DMS53 treated with DMSO at 0.1 percent for 48 hours (cell line): ENCODE results near the gene HAX1.
"Not testable (repeated sequence)": the region's sequence is repeated elsewhere in the genome, so short reads cannot be mapped to it uniquely, and the experiment has no call there.

Experiments used
- DNase-seq: peaks from one replicate; lab custom pipeline; 2025; ENCODE audit not compliant: unreplicated experiment; lab: John Stamatoyannopoulos, UW

The HAX1 gene

GRCh38 chr1:154272217-154272998 lies at the start of gene HAX1:
Gene HAX1, plus strand, starts transcription at chr1:154272629. Its CDS starts 95 bp downstream, at chr1:154272724.
- peak; percentile 79 for DNase-seq

- no peak for DNase-seq
Measured at GRCh38 chr1:154222918-154223317, 49.5 kb upstream of the HAX1 start.

GRCh38 chr1:154223621-154224020 lies 48.8 kb upstream of the HAX1 start:
- DNase-seq: no peak

- DNase-seq: no peak
Measured at GRCh38 chr1:154225370-154225769, 47.1 kb upstream of the HAX1 start.

GRCh38 chr1:154231112-154231511 lies 41.3 kb upstream of the HAX1 start:
- not testable (repeated sequence) for DNase-seq

GRCh38 chr1:154233127-154233526 lies 39.3 kb upstream of the HAX1 start:
- not testable (repeated sequence) for DNase-seq

- DNase-seq: no peak
Measured at GRCh38 chr1:154236855-154237254, 35.6 kb upstream of the HAX1 start.

- no peak for DNase-seq
Measured at GRCh38 chr1:154237435-154237834, 35.0 kb upstream of the HAX1 start.

- no peak for DNase-seq
Measured at GRCh38 chr1:154237880-154238506, 34.4 kb upstream of the HAX1 start.

- no peak for DNase-seq
Measured at GRCh38 chr1:154239491-154239890, 32.9 kb upstream of the HAX1 start.

- DNase-seq: no peak
Measured at GRCh38 chr1:154240294-154240833, 32.1 kb upstream of the HAX1 start.

GRCh38 chr1:154241703-154242351 lies 30.6 kb upstream of the HAX1 start:
- no peak for DNase-seq

- DNase-seq: no peak
Measured at GRCh38 chr1:154253671-154254070, 18.8 kb upstream of the HAX1 start.

GRCh38 chr1:154256686-154257085 lies 15.7 kb upstream of the HAX1 start:
- DNase-seq: no peak

- no peak for DNase-seq
Measured at GRCh38 chr1:154258784-154259183, 13.6 kb upstream of the HAX1 start.

- DNase-seq: no peak
Measured at GRCh38 chr1:154260127-154260526, 12.3 kb upstream of the HAX1 start.

- no peak for DNase-seq
Measured at GRCh38 chr1:154263465-154264332, 8.7 kb upstream of the HAX1 start.

GRCh38 chr1:154264454-154264853 lies 8.0 kb upstream of the HAX1 start:
- DNase-seq: no peak

GRCh38 chr1:154265586-154265985 lies 6.8 kb upstream of the HAX1 start:
- no peak for DNase-seq

- no peak for DNase-seq
Measured at GRCh38 chr1:154270833-154271232, 1.6 kb upstream of the HAX1 start.
